IMR-90 (cell line): ENCODE data around the gene KCNJ18.
"Not testable (repeated sequence)": the region's sequence is repeated elsewhere in the genome, so short reads cannot be mapped to it uniquely, and the experiment has no call there.

Source experiments
- CEBPB ChIP-seq: IDR thresholded peaks from 2 replicates; pipeline ENCODE4 v1.6.1; 2012; ENCODE audit warnings: low read depth, low read length, improper control_type of control experiment
- CTCF ChIP-seq: conservative IDR thresholded peaks from 2 replicates; pipeline ENCODE4 v1.5.1; 2012; ENCODE audit warnings: mild to moderate bottlenecking, low read depth, low read length, improper control_type of control experiment
- POLR2A ChIP-seq: IDR thresholded peaks from 2 replicates; pipeline ENCODE4 v1.6.1; 2012; ENCODE audit warnings: mild to moderate bottlenecking, low read depth, low read length
- RAD21 ChIP-seq: IDR thresholded peaks from 2 replicates; pipeline ENCODE4 v1.6.1; 2012; ENCODE audit warnings: low read length, improper control_type of control experiment
- RCOR1 ChIP-seq: IDR thresholded peaks from 2 replicates; pipeline ENCODE4 v1.6.1; 2012; ENCODE audit warnings: mild to moderate bottlenecking, low read length, improper control_type of control experiment; ENCODE audit not compliant: insufficient replicate concordance
- RFX5 ChIP-seq: IDR thresholded peaks from 2 replicates; pipeline ENCODE4 v1.8.0; 2012; ENCODE audit warnings: low read depth, mild to moderate bottlenecking, low read length, moderate library complexity

GRCh38 chr17:21665171-21665570 is 27.2 kb upstream of the KCNJ18 start:
- TF ChIP-seq CTCF, POLR2A, RCOR1, RAD21, CEBPB, RFX5: not testable (repeated sequence)
